Astrocyte (in vitro differentiated cells and primary cell): ENCODE data around the gene UBALD1. TPM values are rescaled to one million over a fixed set of nuclear protein-coding genes. Genes with fewer than 3 reads are reported as not detected.

Experiments
- DNase-seq: peaks from one replicate; pipeline ENCODE4 v3.0.0-alpha.2; 2010; ENCODE audit warnings: low read depth
- FAIRE-seq: peaks from 2 replicates; lab custom pipeline; 2011; peaks lifted over from hg19 to GRCh38; lab: Jason Lieb, UNC
- H2AFZ ChIP-seq: 2 replicates; pipeline ENCODE4 v1.6.0; 2012; ENCODE audit warnings: low read depth, low read length, inconsistent platforms
- H3K27ac ChIP-seq: 2 replicates; pipeline ENCODE4 v1.5.1; 2011; ENCODE audit warnings: low read depth, low read length, inconsistent platforms
- H3K27me3 ChIP-seq: 2 replicates; pipeline ENCODE4 v1.6.0; 2011; ENCODE audit warnings: low read length, inconsistent platforms; ENCODE audit not compliant: insufficient read depth
- H3K36me3 ChIP-seq: 2 replicates; pipeline ENCODE4 v1.5.1; 2011; ENCODE audit warnings: low read length, inconsistent platforms; ENCODE audit not compliant: insufficient read depth
- H3K4me1 ChIP-seq: 2 replicates; pipeline ENCODE4 v1.5.1; 2011; ENCODE audit warnings: low read length, inconsistent platforms; ENCODE audit not compliant: insufficient read depth
- H3K4me2 ChIP-seq: 2 replicates; pipeline ENCODE4 v1.6.0; 2012; ENCODE audit warnings: low read length, inconsistent platforms
- H3K4me3 ChIP-seq: 2 replicates; pipeline ENCODE4 v1.5.1; 2011; ENCODE audit warnings: low read depth, mild to moderate bottlenecking, low read length, inconsistent platforms; ENCODE audit not compliant: insufficient read depth
- H3K79me2 ChIP-seq: 2 replicates; pipeline ENCODE4 v1.6.0; 2012; ENCODE audit warnings: mild to moderate bottlenecking, low read length, inconsistent platforms; ENCODE audit not compliant: insufficient read depth
- H3K9ac ChIP-seq: 2 replicates; pipeline ENCODE4 v1.6.0; 2012; ENCODE audit warnings: mild to moderate bottlenecking, low read length, inconsistent platforms
- H3K9me3 ChIP-seq: 2 replicates; pipeline ENCODE4 v1.5.1; 2012; ENCODE audit warnings: low read depth, mild to moderate bottlenecking, low read length, inconsistent platforms; ENCODE audit not compliant: insufficient read depth
- H4K20me1 ChIP-seq: 2 replicates; pipeline ENCODE4 v1.6.0; 2012; ENCODE audit warnings: low read length, inconsistent platforms; ENCODE audit not compliant: insufficient read depth
- H3K27ac Mint-ChIP-seq: one replicate; pipeline ENCODE4 v1.8.0; 2021; ENCODE audit warnings: mild to moderate bottlenecking, mixed read lengths; ENCODE audit not compliant: unreplicated experiment
- H3K27me3 Mint-ChIP-seq: one replicate; pipeline ENCODE4 v1.8.0; 2021; ENCODE audit warnings: low read depth, mixed read lengths; ENCODE audit not compliant: unreplicated experiment
- H3K36me3 Mint-ChIP-seq: one replicate; pipeline ENCODE4 v1.8.0; 2021; ENCODE audit warnings: low read depth, mixed read lengths; ENCODE audit not compliant: unreplicated experiment
- H3K4me1 Mint-ChIP-seq: one replicate; pipeline ENCODE4 v1.8.0; 2021; ENCODE audit warnings: low read depth, mixed read lengths; ENCODE audit not compliant: unreplicated experiment
- H3K4me3 Mint-ChIP-seq: one replicate; pipeline ENCODE4 v1.8.0; 2021; ENCODE audit warnings: mild to moderate bottlenecking, moderate library complexity, mixed read lengths; ENCODE audit not compliant: unreplicated experiment
- H3K9me3 Mint-ChIP-seq: one replicate; pipeline ENCODE4 v1.8.0; 2021; ENCODE audit warnings: mild to moderate bottlenecking, mixed read lengths; ENCODE audit not compliant: unreplicated experiment
- CTCF ChIP-seq: IDR thresholded peaks from 2 replicates; pipeline ENCODE4 v1.5.1; 2011; ENCODE audit warnings: low read depth, mild to moderate bottlenecking, inconsistent platforms, low read length, moderate library complexity; ENCODE audit not compliant: insufficient read depth
- EZH2 ChIP-seq: IDR thresholded peaks from 2 replicates; pipeline ENCODE4 v1.6.1; 2012; ENCODE audit warnings: mild to moderate bottlenecking, low read length, inconsistent platforms; ENCODE audit not compliant: insufficient read depth
- total RNA-seq: library from RNA; stranded (reverse); gene quantifications from 2 replicates; pipeline ENCODE4 v1.2.1, GENCODE V29; 2021

The UBALD1 gene
- total RNA-seq, 1 donor from 2014 or later, result 53.0 TPM

- peaks cover 9% of the 10 kb centered on the region for H3K27me3 ChIP-seq
- no peaks in the 10 kb centered on the region for H3K4me1 Mint-ChIP-seq
- DNase-seq, result no peak
- peaks cover 14% of the 10 kb centered on the region for H3K27me3 Mint-ChIP-seq
- peaks cover 2% of the 10 kb centered on the region for H3K9me3 Mint-ChIP-seq
- H3K27ac Mint-ChIP-seq, result no peak overlapping the region
- no peak overlapping the region for H3K4me2 ChIP-seq
- H3K27ac ChIP-seq, result no peak overlapping the region
- no peaks in the 10 kb centered on the region for H3K36me3 Mint-ChIP-seq
- TF ChIP-seq CTCF, result no peak
- TF ChIP-seq EZH2, result no peak
- no peaks in the 10 kb centered on the region for H3K79me2 ChIP-seq
- no peaks in the 10 kb centered on the region for H3K9me3 ChIP-seq
- no peak for FAIRE-seq
- H3K4me3 ChIP-seq, result no peak overlapping the region
- no peak overlapping the region for H3K4me3 Mint-ChIP-seq
- no peaks in the 10 kb centered on the region for H4K20me1 ChIP-seq
- no peak overlapping the region for H3K9ac ChIP-seq
- no peaks in the 10 kb centered on the region for H3K36me3 ChIP-seq
- no peak overlapping the region for H2AFZ ChIP-seq
- H3K4me1 ChIP-seq, result no peaks in the 10 kb centered on the region
Observed at GRCh38 chr16:4583906-4584305, 30.8 kb downstream of the UBALD1 start.

DNA sequence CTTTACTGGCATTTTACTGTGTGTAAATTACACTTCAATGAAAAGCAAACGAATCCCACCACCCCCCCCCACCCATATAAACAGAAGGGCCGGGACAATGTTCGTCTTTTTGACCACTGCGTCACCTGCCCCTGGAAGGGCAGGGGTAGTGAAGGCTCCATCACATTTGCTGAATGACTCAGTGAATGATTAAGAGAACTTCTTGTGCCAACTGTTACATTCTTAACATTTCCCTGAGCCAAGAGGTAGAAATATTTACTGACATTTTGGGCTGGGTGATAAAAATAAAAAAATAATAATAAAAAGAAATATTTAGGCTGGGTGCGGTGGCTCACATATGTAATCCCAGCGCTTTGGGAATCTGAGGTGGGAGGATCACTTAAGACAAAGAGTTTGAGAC, 34.4 kb downstream of the UBALD1 start:
- H3K4me3 Mint-ChIP-seq, result no peak overlapping the region
- no peak overlapping the region for H3K27ac Mint-ChIP-seq
- Histone ChIP-seq H2AFZ (no peak overlapping the region), H3K27me3 (no peaks in the 10 kb centered on the region), H3K4me2 (no peak overlapping the region), H3K27ac (no peak overlapping the region), H4K20me1 (no peaks in the 10 kb centered on the region), H3K4me3 (no peak overlapping the region), H3K9me3 (no peaks in the 10 kb centered on the region), H3K36me3 (no peaks in the 10 kb centered on the region), H3K4me1 (no peaks in the 10 kb centered on the region), H3K9ac (no peak overlapping the region), H3K79me2 (no peaks in the 10 kb centered on the region)
- no peak for FAIRE-seq
- no peaks in the 10 kb centered on the region for H3K4me1 Mint-ChIP-seq
- DNase-seq, result peak; percentile 43
- no peaks in the 10 kb centered on the region for H3K9me3 Mint-ChIP-seq
- H3K27me3 Mint-ChIP-seq, result no peaks in the 10 kb centered on the region
- TF ChIP-seq CTCF, result no peak
- TF ChIP-seq EZH2, result no peak
- peaks cover 2% of the 10 kb centered on the region for H3K36me3 Mint-ChIP-seq

- H3K9me3 Mint-ChIP-seq, result no peaks in the 10 kb centered on the region
- H3K36me3 Mint-ChIP-seq, result peaks cover 2% of the 10 kb centered on the region
Observed at GRCh38 chr16:4578961-4579530, 35.6 kb downstream of the UBALD1 start.

More at GRCh38 chr16:4578961-4579530, 35.6 kb downstream of the UBALD1 start:
- Mint-ChIP-seq H3K27me3 (peaks cover 2% of the 10 kb centered on the region), H3K4me3 (no peak overlapping the region), H3K4me1 (no peaks in the 10 kb centered on the region), H3K27ac (no peak overlapping the region)
- DNase-seq (no peak), FAIRE-seq (no peak)
- H3K27ac ChIP-seq, result no peak overlapping the region
- no peaks in the 10 kb centered on the region for H3K27me3 ChIP-seq
- no peaks in the 10 kb centered on the region for H4K20me1 ChIP-seq
- no peak overlapping the region for H2AFZ ChIP-seq
- H3K4me3 ChIP-seq, result no peak overlapping the region
- no peaks in the 10 kb centered on the region for H3K9me3 ChIP-seq
- no peaks in the 10 kb centered on the region for H3K36me3 ChIP-seq
- no peaks in the 10 kb centered on the region for H3K4me1 ChIP-seq
- TF ChIP-seq EZH2, result no peak
- TF ChIP-seq CTCF, result no peak
- H3K79me2 ChIP-seq, result no peaks in the 10 kb centered on the region
- no peak overlapping the region for H3K9ac ChIP-seq
- no peak overlapping the region for H3K4me2 ChIP-seq
